Endometrial microvascular endothelial cells (primary cell): ENCODE measurements around the gene GAS6. TPM values are rescaled to one million over a fixed set of nuclear protein-coding genes. Genes with fewer than 3 reads are reported as not detected.

ENCODE experiments used
- in situ Hi-C: cut with HindIII; loops from 2 replicates; pipeline ENCODE4 v1.10.0; 2017; ENCODE audit warnings: low sequenced_read_pairs, low pct_unique_long_range_greater_than_20kb; ENCODE audit errors: inconsistent ontology term
- total RNA-seq: library from RNA; depleted of rRNA; stranded (reverse); fragments of >200 nt; gene quantifications from one replicate; pipeline ENCODE4 v1.2.3, GENCODE V29; 2015; ENCODE audit errors: inconsistent ontology term

Gene GAS6
- total RNA-seq, 1 donor from 2014 or later, result 36.1 TPM

- in situ Hi-C loops, result no loop called here
Measured at GRCh38 chr13:113787694-113788093, 76.2 kb downstream of the GAS6 start.

GRCh38 chr13:113786262-113786841, 77.5 kb downstream of the GAS6 start:
- in situ Hi-C loops, result no loop called here

GRCh38 chr13:113785051-113786010, 78.5 kb downstream of the GAS6 start:
- in situ Hi-C loops, result no loop called here

- in situ Hi-C loops, result no loop called here
Measured at GRCh38 chr13:113784645-113785024, 79.2 kb downstream of the GAS6 start.

DNA sequence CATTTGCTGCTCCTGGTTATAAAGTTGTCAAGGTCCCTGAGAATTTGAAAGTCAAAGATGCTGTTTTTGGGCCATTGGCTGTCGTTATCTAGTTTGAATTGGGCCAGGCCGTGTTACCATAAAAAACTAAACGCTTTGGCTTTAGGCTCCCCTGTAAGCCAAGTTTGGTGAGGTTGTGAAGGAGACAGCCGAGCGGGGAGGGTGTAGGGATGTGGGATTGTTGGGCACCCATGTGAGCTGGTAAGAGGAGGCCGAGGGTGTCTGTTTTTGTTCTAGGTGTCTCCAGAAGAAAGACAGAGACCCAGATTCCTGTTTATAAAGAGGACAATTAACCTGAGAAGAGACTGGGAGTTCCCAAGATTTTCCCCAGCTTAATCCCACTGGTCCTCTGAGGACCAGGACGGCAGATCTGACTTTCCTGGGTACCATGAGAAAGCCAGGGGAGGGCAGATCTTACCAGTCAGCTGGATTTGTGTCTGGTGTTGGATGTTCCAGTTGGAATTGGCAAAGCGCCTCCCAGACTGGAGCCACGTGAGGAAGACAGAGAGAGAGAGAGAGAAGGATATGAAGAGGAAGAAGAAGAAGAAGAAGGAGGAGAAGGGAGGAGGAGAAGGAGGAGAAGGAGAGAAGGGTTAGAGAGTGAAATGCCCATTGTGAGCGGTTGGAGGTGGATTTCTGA, 79.8 kb downstream of the GAS6 start:
- in situ Hi-C loops, result no loop called here

DNA sequence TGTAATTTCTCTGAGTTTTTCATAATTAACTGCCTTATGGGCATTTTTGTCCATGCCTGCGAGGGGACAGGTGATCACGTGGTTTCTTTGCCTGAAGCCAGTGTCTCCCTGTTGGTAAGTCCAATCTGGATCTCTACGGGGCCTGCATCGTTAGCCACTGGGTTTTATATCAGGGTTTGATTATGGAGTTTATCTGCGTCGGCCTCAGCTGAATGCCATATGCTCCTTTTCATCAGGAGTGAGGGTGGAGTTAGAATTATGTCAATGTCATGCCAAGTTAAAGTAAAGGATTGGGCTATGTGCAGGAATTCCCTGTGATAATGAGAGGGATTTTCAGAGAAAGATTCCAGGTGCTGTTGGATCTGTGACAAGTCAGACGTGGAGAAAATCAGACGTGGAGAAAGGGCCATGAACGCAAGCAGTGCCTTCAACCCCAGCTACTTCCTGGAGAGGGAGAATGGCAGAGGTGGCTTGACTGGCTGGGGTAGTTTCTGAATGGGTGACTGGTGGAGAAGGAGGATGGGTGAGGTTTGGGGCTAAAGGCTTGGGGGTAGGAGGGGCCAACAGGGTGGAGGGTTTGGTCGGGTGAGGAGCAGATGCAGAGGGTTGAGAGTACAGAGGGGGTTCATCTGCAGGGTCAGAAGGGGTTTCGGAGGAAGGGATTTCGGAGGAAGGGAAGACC, 80.5 kb downstream of the GAS6 start:
- in situ Hi-C loops, result no loop called here

DNA sequence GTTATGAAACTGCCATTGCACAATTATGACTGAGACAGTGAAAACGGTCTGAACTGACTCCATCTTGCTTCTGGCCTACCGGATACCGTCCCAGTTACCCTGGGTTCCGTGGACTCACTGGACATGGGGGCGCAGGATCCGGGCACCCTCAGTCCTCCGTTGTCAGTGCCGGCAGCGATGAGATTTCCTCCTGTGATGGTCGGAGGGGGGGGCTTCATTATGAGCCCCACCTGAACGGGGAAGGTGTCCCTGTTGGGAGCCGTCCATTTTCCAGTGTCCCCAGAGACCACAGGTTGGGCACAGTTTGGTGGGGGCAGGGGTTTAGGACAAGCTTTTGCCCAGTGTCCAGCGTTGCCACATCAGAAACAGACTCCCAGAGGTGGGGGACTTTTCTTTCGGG, 81.4 kb downstream of the GAS6 start:
- in situ Hi-C loops, result no loop called here

- in situ Hi-C loops, result no loop called here
Measured at GRCh38 chr13:113781571-113781970, 82.3 kb downstream of the GAS6 start.

GRCh38 chr13:113777311-113778260, 86.3 kb downstream of the GAS6 start:
- in situ Hi-C loops, result no loop called here

GRCh38 chr13:113776231-113777125, 87.4 kb downstream of the GAS6 start:
- in situ Hi-C loops, result no loop called here

DNA sequence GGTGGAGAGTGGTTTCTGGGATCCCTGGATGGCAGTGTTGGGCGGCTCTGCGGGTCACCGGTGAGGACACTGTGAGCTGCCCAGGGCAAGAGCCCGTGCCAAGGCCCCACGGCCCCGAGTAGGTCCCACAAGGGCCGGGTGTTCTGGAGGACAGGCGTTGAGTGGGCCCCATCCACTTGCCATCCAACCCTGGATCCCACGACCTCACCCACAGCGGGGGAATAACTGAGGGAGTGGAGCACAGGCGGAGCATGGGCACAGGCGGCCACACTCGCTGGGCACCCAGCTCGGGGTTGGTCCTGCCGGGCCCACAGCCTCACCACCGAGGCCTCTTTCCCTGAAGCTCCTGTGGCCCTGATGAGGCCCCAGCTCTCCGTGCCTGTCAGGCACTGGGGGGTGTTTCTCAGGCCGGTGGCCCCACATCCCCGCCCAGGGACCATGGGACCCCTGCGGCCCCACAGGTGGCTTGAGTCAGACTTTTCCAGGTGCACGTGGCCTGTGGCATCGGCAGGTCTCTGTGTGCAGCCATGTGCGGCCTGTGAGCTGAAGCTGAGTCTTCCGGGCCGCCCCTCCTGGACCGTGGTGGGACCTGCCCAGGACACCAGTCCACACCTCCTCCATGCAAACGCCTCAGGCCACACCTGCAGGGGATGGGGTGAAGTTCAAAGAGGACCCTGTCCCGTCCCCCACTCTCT, 88.3 kb downstream of the GAS6 start:
- in situ Hi-C loops, result no loop called here

DNA sequence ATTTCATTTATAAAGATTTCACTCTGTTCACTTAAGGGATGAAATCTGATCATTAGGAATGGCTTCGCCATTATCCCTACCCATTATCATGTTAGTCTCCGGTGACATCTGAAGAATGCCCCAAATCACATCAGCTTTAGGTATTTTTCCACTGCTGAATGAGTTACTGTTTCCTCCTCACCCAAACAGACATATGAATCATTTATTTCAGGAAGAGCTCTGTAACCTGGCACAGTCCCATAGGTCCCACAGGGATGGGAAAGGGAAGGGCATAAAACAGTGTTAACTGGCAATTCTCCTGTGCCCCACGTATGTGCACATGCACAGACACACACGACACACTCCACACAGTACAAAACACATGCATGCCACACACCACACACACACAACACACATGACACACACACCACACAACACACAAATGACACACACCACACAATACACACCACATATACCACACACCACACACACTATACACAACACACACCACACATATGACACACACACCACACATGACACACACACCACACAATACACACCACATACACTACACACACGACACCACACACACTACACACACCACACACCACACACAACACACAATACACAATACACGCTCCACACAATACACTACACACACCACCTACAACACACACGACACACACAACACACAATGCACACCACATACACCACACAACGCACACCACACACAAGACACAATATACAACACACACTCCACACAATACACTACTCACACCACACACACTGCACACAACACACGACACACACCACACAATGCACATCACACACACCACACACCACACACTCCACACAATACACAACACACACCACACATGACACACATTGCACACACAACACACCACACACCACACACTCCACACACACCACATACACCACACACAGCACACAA, 89.4 kb downstream of the GAS6 start:
- in situ Hi-C loops, result no loop called here

DNA sequence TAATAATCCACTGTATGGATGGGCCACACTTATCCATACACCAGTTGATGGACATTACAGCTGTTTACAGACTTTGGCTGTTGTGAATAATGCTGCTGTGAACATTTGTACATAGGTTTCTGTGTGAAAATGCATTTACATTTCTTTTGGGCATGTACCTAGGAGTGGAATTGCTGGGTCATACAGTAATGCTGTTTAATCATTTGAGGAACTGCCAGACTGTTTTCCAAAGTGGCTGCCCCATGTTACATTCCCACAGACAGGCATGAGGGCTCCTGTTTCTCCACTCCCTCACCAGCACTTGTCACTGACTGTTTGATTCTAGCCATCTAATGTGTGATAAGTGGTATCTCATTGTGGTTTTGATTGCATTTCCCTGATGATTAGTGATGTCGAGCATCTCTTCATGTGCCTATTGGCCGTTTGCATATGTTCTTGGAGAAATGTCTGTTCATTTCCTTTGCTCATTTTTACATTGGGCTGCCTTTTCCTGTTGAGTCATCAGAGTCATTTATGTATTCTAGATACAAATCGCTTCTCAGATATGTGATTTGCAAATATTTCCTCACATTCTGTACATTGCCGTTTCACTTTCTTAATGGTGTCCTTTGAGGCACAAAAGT, 92.1 kb downstream of the GAS6 start:
- in situ Hi-C loops, result no loop called here

GRCh38 chr13:113770937-113771336, 92.9 kb downstream of the GAS6 start:
- in situ Hi-C loops, result no loop called here
